Measurements from ENCODE around the gene LRP5.
"Not testable (repeated sequence)": the region's sequence is repeated elsewhere in the genome, so short reads cannot be mapped to it uniquely, and the experiment has no call there.

LRP5 gene

GRCh38 chr11:68282861-68283230 is 29.5 kb upstream of the LRP5 start:
- Histone ChIP-seq H4K91ac (ENCODE audit: low read length) (no peak overlapping the region), H3K4ac (ENCODE audit: low read depth in 1 of 2, low read length in 2 of 2) (no peak overlapping the region), H2BK120ac (ENCODE audit: low read depth, low read length) (no peak overlapping the region), H3K4me3 (ENCODE audit: insufficient read depth in 1 of 2, low read depth in 1 of 2, low read length in 2 of 2) (no peak overlapping the region), H3K9ac (ENCODE audit: low read length) (no peak overlapping the region), H4K8ac (ENCODE audit: low read length) (no peak overlapping the region), H3K14ac (ENCODE audit: low read length in 2 of 2) (no peak overlapping the region), H2BK15ac (ENCODE audit: low read depth, poor library complexity, severe bottlenecking) (no peak overlapping the region), H2BK5ac (ENCODE audit: low read depth, low read length, poor library complexity, severe bottlenecking) (no peak overlapping the region), H2BK12ac (ENCODE audit: low read length in 2 of 2) (no peak overlapping the region), H3K79me1 (replicated peaks; ENCODE audit: low read length, poor library complexity, severe bottlenecking) (no peaks in the 10 kb centered on the region), H3K4me2 (ENCODE audit: low read length, poor library complexity, severe bottlenecking) (no peak overlapping the region), H2AK5ac (ENCODE audit: low read length, severe bottlenecking) (no peak overlapping the region), H3K27ac (ENCODE audit: low read length, poor library complexity, severe bottlenecking) (no peak overlapping the region), H3K4me1 (ENCODE audit: control insufficient read depth, insufficient read depth, low read depth, low read length) (no peaks in the 10 kb centered on the region), H3K27me3 (ENCODE audit: control insufficient read depth in 1 of 2, insufficient read depth in 1 of 2, low read length in 2 of 2) (peaks cover 3% of the 10 kb centered on the region in 2 experiments), H3K23ac (ENCODE audit: low read length in 2 of 2) (no peak overlapping the region), H3K9me3 (ENCODE audit: control insufficient read depth, low read length) (no peaks in the 10 kb centered on the region), H3K18ac (ENCODE audit: low read depth in 1 of 2, low read length in 2 of 2) (no peak overlapping the region), H2AFZ (ENCODE audit: low read depth, low read length) (no peak overlapping the region), H3K36me3 (ENCODE audit: control insufficient read depth in 1 of 2, insufficient read depth in 2 of 2, low read depth in 1 of 2, low read length in 2 of 2) (no peaks in the 10 kb centered on the region)
- DNase-seq, result no peak
- WGBS, result 93% methylated on average over 14 of the region's 14 CpGs

GRCh38 chr11:68284588-68284987 is 27.8 kb upstream of the LRP5 start:
- H2BK12ac ChIP-seq (ENCODE audit: low read length in 2 of 2); H3K18ac ChIP-seq (ENCODE audit: low read depth in 1 of 2, low read length in 2 of 2); H2BK15ac ChIP-seq (ENCODE audit: low read depth, poor library complexity, severe bottlenecking); H3K4me3 ChIP-seq (ENCODE audit: insufficient read depth in 1 of 2, low read depth in 1 of 2, low read length in 2 of 2); H3K27ac ChIP-seq (ENCODE audit: low read length, poor library complexity, severe bottlenecking); H4K8ac ChIP-seq (ENCODE audit: low read length); H3K27me3 ChIP-seq (ENCODE audit: control insufficient read depth in 1 of 2, insufficient read depth in 1 of 2, low read length in 2 of 2); DNase-seq; H3K9me3 ChIP-seq (ENCODE audit: control insufficient read depth, low read length); H3K23ac ChIP-seq (ENCODE audit: low read length in 2 of 2); H3K14ac ChIP-seq (ENCODE audit: low read length in 2 of 2); H2AK5ac ChIP-seq (ENCODE audit: low read length, severe bottlenecking); H2AFZ ChIP-seq (ENCODE audit: low read depth, low read length); H3K4me2 ChIP-seq (ENCODE audit: low read length, poor library complexity, severe bottlenecking); H3K4me1 ChIP-seq (ENCODE audit: control insufficient read depth, insufficient read depth, low read depth, low read length); H2BK120ac ChIP-seq (ENCODE audit: low read depth, low read length); H2BK5ac ChIP-seq (ENCODE audit: low read depth, low read length, poor library complexity, severe bottlenecking); H3K79me1 ChIP-seq (replicated peaks; ENCODE audit: low read length, poor library complexity, severe bottlenecking); H3K36me3 ChIP-seq (ENCODE audit: control insufficient read depth in 1 of 2, insufficient read depth in 2 of 2, low read depth in 1 of 2, low read length in 2 of 2); H3K4ac ChIP-seq (ENCODE audit: low read depth in 1 of 2, low read length in 2 of 2); H4K91ac ChIP-seq (ENCODE audit: low read length); H3K9ac ChIP-seq (ENCODE audit: low read length): not testable (repeated sequence)
- WGBS, result 69% methylated on average over 2 of the region's 3 CpGs

GRCh38 chr11:68287419-68287818 is 25.0 kb upstream of the LRP5 start:
- no peak overlapping the region for H2BK120ac ChIP-seq (ENCODE audit: low read depth, low read length)
- peaks cover 3% of the 10 kb centered on the region in 2 experiments for H3K27me3 ChIP-seq (ENCODE audit: control insufficient read depth in 1 of 2, insufficient read depth in 1 of 2, low read length in 2 of 2)
- H2BK15ac ChIP-seq (ENCODE audit: low read depth, poor library complexity, severe bottlenecking), result no peak overlapping the region
- no peak overlapping the region for H3K4me3 ChIP-seq (ENCODE audit: insufficient read depth in 1 of 2, low read depth in 1 of 2, low read length in 2 of 2)
- 89% methylated on average over 6 of the region's 8 CpGs for WGBS
- H2AFZ ChIP-seq (ENCODE audit: low read depth, low read length), result no peak overlapping the region
- H4K91ac ChIP-seq (ENCODE audit: low read length), result no peak overlapping the region
- no peak overlapping the region for H3K4me2 ChIP-seq (ENCODE audit: low read length, poor library complexity, severe bottlenecking)
- H3K23ac ChIP-seq (ENCODE audit: low read length in 2 of 2), result no peak overlapping the region
- no peak overlapping the region for H2BK12ac ChIP-seq (ENCODE audit: low read length in 2 of 2)
- no peaks in the 10 kb centered on the region for H3K4me1 ChIP-seq (ENCODE audit: control insufficient read depth, insufficient read depth, low read depth, low read length)
- H3K79me1 ChIP-seq (replicated peaks; ENCODE audit: low read length, poor library complexity, severe bottlenecking), result no peaks in the 10 kb centered on the region
- H3K27ac ChIP-seq (ENCODE audit: low read length, poor library complexity, severe bottlenecking), result no peak overlapping the region
- DNase-seq, result no peak
- H3K9me3 ChIP-seq (ENCODE audit: control insufficient read depth, low read length), result peaks cover 10% of the 10 kb centered on the region
- no peak overlapping the region for H2BK5ac ChIP-seq (ENCODE audit: low read depth, low read length, poor library complexity, severe bottlenecking)
- H3K36me3 ChIP-seq (ENCODE audit: control insufficient read depth in 1 of 2, insufficient read depth in 2 of 2, low read depth in 1 of 2, low read length in 2 of 2), result no peaks in the 10 kb centered on the region
- no peak overlapping the region for H4K8ac ChIP-seq (ENCODE audit: low read length)
- H3K9ac ChIP-seq (ENCODE audit: low read length), result no peak overlapping the region
- no peak overlapping the region for H3K14ac ChIP-seq (ENCODE audit: low read length in 2 of 2)
- H3K4ac ChIP-seq (ENCODE audit: low read depth in 1 of 2, low read length in 2 of 2), result no peak overlapping the region
- H3K18ac ChIP-seq (ENCODE audit: low read depth in 1 of 2, low read length in 2 of 2), result no peak overlapping the region
- H2AK5ac ChIP-seq (ENCODE audit: low read length, severe bottlenecking), result no peak overlapping the region

GRCh38 chr11:68289456-68289855 is 22.9 kb upstream of the LRP5 start:
- DNase-seq, result no peak
- Histone ChIP-seq H2BK15ac (ENCODE audit: low read depth, poor library complexity, severe bottlenecking) (no peak overlapping the region), H3K36me3 (ENCODE audit: control insufficient read depth in 1 of 2, insufficient read depth in 2 of 2, low read depth in 1 of 2, low read length in 2 of 2) (no peaks in the 10 kb centered on the region), H3K79me1 (replicated peaks; ENCODE audit: low read length, poor library complexity, severe bottlenecking) (no peaks in the 10 kb centered on the region), H3K4me3 (ENCODE audit: insufficient read depth in 1 of 2, low read depth in 1 of 2, low read length in 2 of 2) (no peak overlapping the region), H4K91ac (ENCODE audit: low read length) (no peak overlapping the region), H2AK5ac (ENCODE audit: low read length, severe bottlenecking) (no peak overlapping the region), H3K23ac (ENCODE audit: low read length in 2 of 2) (no peak overlapping the region), H3K27me3 (ENCODE audit: control insufficient read depth in 1 of 2, insufficient read depth in 1 of 2, low read length in 2 of 2) (no peaks in the 10 kb centered on the region), H2BK12ac (ENCODE audit: low read length in 2 of 2) (no peak overlapping the region), H3K9ac (ENCODE audit: low read length) (no peak overlapping the region), H3K9me3 (ENCODE audit: control insufficient read depth, low read length) (peaks cover 10% of the 10 kb centered on the region), H2BK5ac (ENCODE audit: low read depth, low read length, poor library complexity, severe bottlenecking) (no peak overlapping the region), H3K27ac (ENCODE audit: low read length, poor library complexity, severe bottlenecking) (no peak overlapping the region), H3K4ac (ENCODE audit: low read depth in 1 of 2, low read length in 2 of 2) (no peak overlapping the region), H2AFZ (ENCODE audit: low read depth, low read length) (no peak overlapping the region), H3K18ac (ENCODE audit: low read depth in 1 of 2, low read length in 2 of 2) (no peak overlapping the region), H4K8ac (ENCODE audit: low read length) (no peak overlapping the region), H3K4me2 (ENCODE audit: low read length, poor library complexity, severe bottlenecking) (no peak overlapping the region), H3K14ac (ENCODE audit: low read length in 2 of 2) (no peak overlapping the region), H3K4me1 (ENCODE audit: control insufficient read depth, insufficient read depth, low read depth, low read length) (no peaks in the 10 kb centered on the region), H2BK120ac (ENCODE audit: low read depth, low read length) (no peak overlapping the region)
- WGBS, result 67% methylated on average over 2 of the region's 2 CpGs
